Adrenal gland (tissue), 5 donors: ENCODE measurements around the gene CYTH3.

Experiments
- POLR2A ChIP-seq, 2 donors: fragments of 450-650 bp; IDR thresholded peaks; one replicate each; pipeline ENCODE4 v1.6.1; 2017; ENCODE audit warnings: antibody characterized with exemption in 2 of 2, mild to moderate bottlenecking in 2 of 2, moderate library complexity in 1 of 2
- TF ChIP-seq, protein P1 (sequence below), 6 experiments: fragments of 450-650 bp in 4 of 6; fragments of 200-600 bp in 2 of 6; sonication (generic) in 1 of 6; IDR thresholded peaks; 1 replicate in 5 of 6; 2 replicates in 1 of 6; pipeline versions ENCODE4 v1.5.1 to v1.8.0; 2016 to 2021; ENCODE audit warnings: antibody characterized with exemption in 6 of 6, mild to moderate bottlenecking in 2 of 6, moderate library complexity in 1 of 6
- donor health status: DM: no; HTN: no; CAD: no.

- no peak for TF ChIP-seq POLR2A (IDR thresholded peaks at IDR 0.05)
- TF ChIP-seq, protein P1, sequence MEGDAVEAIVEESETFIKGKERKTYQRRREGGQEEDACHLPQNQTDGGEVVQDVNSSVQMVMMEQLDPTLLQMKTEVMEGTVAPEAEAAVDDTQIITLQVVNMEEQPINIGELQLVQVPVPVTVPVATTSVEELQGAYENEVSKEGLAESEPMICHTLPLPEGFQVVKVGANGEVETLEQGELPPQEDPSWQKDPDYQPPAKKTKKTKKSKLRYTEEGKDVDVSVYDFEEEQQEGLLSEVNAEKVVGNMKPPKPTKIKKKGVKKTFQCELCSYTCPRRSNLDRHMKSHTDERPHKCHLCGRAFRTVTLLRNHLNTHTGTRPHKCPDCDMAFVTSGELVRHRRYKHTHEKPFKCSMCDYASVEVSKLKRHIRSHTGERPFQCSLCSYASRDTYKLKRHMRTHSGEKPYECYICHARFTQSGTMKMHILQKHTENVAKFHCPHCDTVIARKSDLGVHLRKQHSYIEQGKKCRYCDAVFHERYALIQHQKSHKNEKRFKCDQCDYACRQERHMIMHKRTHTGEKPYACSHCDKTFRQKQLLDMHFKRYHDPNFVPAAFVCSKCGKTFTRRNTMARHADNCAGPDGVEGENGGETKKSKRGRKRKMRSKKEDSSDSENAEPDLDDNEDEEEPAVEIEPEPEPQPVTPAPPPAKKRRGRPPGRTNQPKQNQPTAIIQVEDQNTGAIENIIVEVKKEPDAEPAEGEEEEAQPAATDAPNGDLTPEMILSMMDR (IDR thresholded peaks at IDR 0.05), result no peak
These were observed 557 bp downstream of the CYTH3 start for GRCh38 chr7:6271694-6272440.
